Measurements from ENCODE around the gene CREB5.

The CREB5 gene

DNA sequence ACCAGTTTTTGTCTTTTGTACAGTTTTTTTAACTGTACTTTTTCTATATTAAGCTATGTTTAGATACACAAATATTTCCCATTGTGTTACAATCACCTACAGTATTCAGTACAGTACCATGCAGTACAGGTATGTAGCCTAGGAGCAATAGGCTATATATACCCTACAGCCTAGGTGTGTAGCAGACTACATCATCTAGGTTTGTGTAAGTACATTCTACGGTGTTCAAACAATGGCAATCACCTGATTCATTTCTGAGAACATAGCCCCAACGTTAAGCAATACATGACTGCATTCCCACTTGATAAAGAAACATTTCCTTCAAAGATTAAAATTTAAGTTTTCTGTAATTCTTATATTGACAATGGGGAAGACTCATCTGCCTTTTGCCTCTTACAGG is 456.4 kb downstream of the CREB5 start:
- no peak for TF ChIP-seq POLR2A (IDR thresholded peaks at IDR 0.05; ENCODE audit: low read depth, low read length)
- FAIRE-seq (no peak), DNase-seq (ENCODE audit: insufficient read length, low spot score) (no peak)

DNA sequence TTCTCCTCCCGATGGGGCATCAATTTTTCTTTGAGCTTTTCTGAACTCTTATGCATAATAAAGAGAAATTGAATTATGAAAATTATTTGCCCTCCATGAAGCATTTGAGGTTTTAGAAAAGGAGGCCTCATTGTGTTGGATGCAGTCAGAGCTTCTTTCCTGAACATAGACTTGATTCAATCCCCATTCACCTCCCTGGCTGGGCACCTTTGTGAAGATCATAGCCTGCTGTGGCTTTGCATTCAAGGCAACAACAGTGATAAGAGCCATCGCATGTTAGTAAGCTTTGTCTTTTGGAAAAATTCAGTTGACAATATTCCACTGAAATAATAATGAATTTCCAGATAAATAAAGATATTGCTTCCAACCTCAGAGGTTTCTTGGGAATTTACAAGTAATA is 458.8 kb downstream of the CREB5 start:
- TF ChIP-seq POLR2A (IDR thresholded peaks at IDR 0.05; ENCODE audit: low read depth, low read length), result no peak
- DNase-seq (ENCODE audit: insufficient read length, low spot score) (no peak), FAIRE-seq (no peak)

DNA sequence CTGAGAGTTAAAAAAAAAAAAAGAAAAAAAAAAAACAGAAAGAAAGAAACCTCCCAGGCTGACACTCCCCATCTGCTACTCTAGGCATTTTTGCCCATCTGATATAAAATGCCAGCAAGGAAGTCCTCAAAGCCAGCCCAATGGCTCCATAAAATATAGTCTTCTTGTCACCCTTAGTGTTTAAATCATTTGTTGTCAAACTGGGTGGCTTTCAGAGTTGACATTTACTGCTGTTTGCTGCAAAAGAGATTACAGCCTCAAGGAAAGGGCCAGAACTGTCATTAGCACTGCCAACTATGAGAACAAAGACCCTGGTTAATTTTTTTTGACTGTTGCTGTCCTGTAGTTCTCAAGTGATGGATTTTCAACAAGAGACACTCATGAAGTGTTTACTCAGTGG is 459.3 kb downstream of the CREB5 start:
- no peak for FAIRE-seq
- DNase-seq (ENCODE audit: insufficient read length, low spot score), result no peak
- TF ChIP-seq POLR2A (IDR thresholded peaks at IDR 0.05; ENCODE audit: low read depth, low read length), result no peak

DNA sequence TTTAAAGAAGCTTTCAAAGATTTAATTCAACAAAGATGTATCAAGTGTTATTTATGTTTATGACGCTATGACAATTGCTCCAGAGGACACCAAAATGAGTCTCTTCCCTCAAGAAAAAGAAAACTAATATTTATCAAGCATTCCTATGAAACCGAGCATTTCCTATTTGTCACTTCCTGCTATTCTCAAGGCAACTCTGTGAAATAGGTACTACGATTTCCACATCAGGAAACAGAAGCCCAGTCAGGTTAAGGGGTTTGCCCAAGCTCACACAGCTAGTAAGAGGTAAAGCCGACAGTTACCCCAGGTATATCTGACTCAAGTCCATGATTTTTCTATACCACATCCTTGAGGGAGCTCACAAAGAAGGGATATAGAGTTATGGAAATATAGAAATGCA is 459.9 kb downstream of the CREB5 start:
- no peak for FAIRE-seq
- TF ChIP-seq POLR2A (IDR thresholded peaks at IDR 0.05; ENCODE audit: low read depth, low read length), result no peak
- DNase-seq (ENCODE audit: insufficient read length, low spot score), result no peak

DNA sequence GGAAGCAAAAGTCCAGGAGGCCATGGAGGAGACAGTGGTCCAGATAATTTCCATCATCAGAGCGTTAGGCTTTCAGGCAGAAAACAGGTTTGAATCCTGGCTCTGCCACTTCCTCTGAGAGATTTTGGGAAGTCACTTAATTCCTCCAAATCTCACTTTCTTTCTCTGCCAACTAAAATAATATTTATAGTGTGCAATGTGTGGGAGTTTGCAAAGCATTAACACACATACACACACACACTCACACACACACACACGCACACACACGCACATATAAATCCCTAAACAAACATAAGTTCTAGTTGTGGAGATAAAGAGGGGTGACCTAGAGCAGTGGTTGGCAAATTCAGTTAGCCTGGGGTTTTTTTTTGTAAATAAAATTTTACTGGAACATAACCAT is 461.0 kb downstream of the CREB5 start:
- TF ChIP-seq POLR2A (IDR thresholded peaks at IDR 0.05; ENCODE audit: low read depth, low read length), result no peak
- no peak for DNase-seq (ENCODE audit: insufficient read length, low spot score)

DNA sequence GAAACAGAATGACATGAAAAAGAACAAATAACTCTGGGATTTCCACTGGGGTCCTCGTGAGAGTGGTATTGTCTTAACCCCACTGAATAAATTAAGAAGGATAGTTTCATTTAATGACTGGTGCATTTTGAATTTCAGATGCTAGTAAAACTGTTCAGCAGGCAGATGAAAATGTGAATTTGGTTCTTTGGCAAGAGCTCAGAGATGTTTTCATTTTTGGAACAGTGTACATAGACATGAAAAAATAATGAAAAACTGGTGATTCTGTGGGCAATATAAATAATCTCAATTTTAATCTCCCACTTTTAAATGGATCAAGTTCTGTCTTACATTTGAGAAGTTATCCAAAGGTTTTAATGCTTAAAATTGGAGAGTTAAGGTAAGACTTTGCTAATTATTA is 461.7 kb downstream of the CREB5 start:
- no peak for TF ChIP-seq POLR2A (IDR thresholded peaks at IDR 0.05; ENCODE audit: low read depth, low read length)
- no peak for FAIRE-seq
- no peak for DNase-seq (ENCODE audit: insufficient read length, low spot score)

More for the DNA sequence above, 461.0 kb downstream of the CREB5 start:
- no peak for FAIRE-seq
